GM18517 (cell line): ENCODE measurements around the gene GOLIM4.
"Not testable (repeated sequence)": the region's sequence is repeated elsewhere in the genome, so short reads cannot be mapped to it uniquely, and the experiment has no call there.

Experiments used
- ATAC-seq: cut with Tn5 transposase; IDR thresholded peaks from one replicate; pipeline ENCODE4 v1.9.1; 2021; ENCODE audit warnings: mild to moderate bottlenecking, moderate library complexity; ENCODE audit not compliant: unreplicated experiment

The GOLIM4 gene

GRCh38 chr3:168095611-168096209 lies at the start of gene GOLIM4:
Gene GOLIM4, minus strand, starts transcription at chr3:168095924. Its CDS starts 639 bp downstream, at chr3:168095285.
- ATAC-seq: peak; percentile 85

- no peak for ATAC-seq
Measured at GRCh38 chr3:168141405-168141998, 45.8 kb upstream of the GOLIM4 start.

DNA sequence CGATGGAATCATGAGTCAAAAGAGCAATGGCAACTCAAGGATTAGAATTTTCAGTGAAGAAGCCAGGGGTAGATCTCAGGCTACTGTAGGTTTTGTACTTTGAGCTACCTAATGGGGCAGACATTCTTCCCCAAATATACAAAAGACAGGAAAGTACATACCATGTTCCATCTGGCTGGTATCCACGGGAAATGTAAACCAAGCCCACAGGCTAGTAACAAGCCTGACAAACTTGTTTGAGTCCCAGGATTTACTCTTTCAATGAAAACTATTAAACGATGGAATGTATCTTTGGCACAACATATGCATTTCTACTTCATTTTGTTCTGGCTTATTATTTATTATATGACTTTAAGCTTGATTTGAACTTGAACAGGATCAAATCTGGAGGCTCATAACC lies 44.2 kb upstream of the GOLIM4 start:
- ATAC-seq: no peak

GRCh38 chr3:168138421-168138820 lies 42.7 kb upstream of the GOLIM4 start:
- no peak for ATAC-seq

GRCh38 chr3:168134931-168135330 lies 39.2 kb upstream of the GOLIM4 start:
- ATAC-seq: no peak

DNA sequence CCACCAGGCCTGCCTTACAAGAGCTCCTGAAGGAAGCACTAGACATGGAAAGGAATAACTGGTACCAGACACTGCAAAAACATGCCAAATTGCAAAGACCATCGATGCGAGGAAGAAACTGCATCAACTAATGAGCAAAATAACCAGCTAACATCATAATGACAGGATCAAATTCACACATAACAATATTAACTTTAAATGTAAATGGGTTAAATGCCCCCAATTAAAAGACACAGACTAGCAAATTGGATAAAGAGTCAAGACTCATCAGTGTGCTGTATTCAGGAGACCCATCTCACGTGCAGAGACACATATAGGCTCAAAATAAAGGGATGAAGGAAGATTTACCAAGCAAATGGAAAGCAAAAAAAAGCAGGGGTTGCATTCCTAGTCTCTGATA lies 34.5 kb upstream of the GOLIM4 start:
- not testable (repeated sequence) for ATAC-seq

GRCh38 chr3:168128463-168128862 lies 32.7 kb upstream of the GOLIM4 start:
- ATAC-seq: not testable (repeated sequence)

DNA sequence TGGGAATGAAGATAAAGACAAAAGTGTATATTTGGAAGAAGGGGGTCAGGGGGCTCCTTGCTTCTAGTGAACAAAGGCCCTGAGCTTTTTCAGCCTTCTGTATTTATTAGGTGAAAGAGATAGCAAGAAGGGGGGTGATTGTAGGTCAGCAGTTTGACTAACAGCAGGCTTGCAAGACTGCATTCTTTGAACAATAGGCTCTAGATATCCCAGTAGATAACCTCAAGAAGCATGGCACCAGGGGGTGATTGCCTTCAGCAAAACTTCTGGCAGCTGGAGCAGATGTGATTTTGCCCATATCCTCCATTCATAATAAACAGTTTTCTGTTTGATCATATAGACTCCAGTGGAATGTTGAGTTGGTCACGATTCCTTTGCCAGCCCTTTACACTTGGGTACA lies 31.7 kb upstream of the GOLIM4 start:
- ATAC-seq: no peak

DNA sequence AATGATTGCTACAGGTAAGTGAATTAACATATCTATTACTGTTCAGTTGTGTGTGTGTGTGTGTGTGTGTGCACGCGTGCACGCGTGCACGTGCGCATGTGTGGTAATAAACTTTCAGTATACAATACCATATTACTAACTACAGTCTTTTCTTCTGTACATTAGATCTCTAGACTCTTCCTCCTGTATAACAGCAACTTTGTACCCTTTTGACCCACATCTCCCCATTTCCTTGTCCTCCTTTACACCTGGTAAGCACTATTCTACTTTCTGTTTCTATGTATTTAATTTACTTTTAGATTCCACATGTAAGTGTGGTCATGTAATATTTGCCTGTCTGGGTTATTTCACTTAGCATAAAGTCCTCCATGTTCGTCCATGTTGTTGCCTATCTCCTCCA lies 29.1 kb upstream of the GOLIM4 start:
- no peak for ATAC-seq

DNA sequence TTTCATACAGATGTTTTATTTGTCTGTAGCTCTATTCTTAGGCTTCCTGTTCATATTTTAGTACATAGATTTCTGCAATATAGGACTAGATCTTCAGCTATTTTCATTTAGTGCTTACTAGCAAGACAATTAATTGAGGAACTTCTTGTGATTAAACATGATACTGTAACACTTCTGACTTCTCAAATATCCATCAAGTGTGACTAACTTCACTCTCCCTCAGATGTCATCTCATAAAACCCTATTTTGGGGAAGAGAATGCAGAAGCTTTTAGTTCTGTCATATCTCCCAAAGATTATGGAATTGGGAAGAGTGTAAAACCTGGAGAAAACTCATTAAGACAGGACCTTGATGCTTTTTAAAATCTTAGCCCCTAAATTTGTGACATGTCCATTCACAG lies 28.6 kb upstream of the GOLIM4 start:
- ATAC-seq: no peak

DNA sequence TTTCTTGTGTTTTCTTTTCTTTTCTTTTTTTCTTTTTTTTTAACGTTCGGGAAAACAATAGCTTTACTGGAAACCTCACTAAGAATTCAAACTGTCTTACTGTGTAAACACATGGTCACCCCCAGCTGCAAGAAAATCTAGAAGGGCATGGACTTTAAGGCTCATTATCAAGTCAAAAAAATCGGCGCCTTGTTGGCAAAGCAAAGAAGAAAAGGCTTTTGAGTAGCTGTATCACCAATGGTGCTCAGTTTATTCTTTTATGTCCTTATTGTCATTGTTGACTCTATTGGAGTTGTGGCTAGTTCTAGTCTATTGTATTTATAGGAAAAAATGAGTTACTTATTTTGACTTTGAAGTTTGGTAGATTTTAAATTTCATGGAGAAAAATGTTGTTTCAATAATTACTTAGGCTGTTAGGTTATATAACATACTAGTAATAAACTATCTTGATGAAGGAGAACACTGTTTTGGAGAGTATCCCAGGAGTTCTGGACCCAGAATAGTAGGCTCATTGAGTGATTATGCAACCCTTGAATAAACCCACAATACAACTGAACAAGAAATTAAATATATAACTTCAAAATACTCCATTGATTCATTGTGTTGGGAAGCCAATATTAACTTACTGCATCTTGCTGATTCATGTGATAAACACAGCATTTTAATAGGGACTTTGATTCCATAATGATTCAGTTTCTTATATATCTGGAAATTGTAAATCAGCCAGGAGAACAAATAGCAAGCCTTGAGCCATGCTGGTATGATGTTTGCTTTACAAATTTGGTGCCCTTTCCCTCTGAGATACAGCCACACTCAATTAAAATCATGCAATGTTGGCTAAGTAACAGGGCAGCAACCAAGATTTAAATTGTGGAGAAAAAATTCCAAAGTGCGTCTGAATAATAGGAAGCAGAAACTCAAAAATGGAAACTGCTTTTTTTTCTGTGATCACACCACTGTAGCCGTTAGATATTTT lies 27.8 kb upstream of the GOLIM4 start:
- no peak for ATAC-seq

GRCh38 chr3:168121184-168122017 lies 25.7 kb upstream of the GOLIM4 start:
- no peak for ATAC-seq

- no peak for ATAC-seq
Measured at GRCh38 chr3:168117853-168118313, 22.2 kb upstream of the GOLIM4 start.

- ATAC-seq: no peak
Measured at GRCh38 chr3:168117059-168117458, 21.3 kb upstream of the GOLIM4 start.

- ATAC-seq: no peak
Measured at GRCh38 chr3:168116279-168116678, 20.6 kb upstream of the GOLIM4 start.

DNA sequence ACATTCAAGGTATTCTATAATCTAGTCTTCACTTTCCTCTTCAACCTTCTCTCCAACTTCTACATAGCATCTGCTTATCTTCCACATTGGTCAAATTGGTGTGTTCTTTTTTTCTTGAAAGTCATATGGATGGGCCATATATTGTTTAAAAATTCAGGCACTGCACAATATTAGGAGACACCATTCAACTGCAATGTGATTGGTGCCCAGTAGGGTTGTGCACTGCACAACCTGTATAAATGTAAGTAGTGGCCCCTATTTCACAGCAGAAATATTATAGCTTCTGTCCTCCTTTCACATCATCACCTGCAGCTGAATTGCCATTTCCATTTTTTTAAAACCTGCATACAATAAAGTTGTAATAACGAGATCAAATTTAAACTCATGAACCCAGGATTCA lies 18.1 kb upstream of the GOLIM4 start:
- ATAC-seq: no peak

DNA sequence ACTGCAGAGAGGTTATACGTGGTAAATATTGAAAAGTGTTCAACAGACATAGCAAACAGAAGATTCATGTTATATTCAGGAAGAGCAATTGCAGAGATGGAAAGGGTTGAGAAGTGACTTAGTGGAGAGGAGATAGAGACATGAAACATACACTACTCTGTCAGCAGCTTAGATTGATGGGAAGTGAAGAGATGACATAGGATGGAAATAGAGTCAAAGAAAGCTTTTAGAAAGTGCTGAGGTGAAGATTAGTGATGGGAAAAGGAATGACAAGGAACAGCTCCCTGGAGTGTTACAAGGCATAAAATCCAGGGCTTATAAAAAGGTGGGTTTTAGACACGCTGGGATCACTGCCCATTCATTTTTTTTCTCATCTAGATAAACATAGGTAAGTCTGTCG lies 17.2 kb upstream of the GOLIM4 start:
- no peak for ATAC-seq

GRCh38 chr3:168104361-168104760 lies 8.6 kb upstream of the GOLIM4 start:
- ATAC-seq: no peak

- no peak for ATAC-seq
Measured at GRCh38 chr3:168102735-168103410, 7.1 kb upstream of the GOLIM4 start.

GRCh38 chr3:168100777-168101492 lies 5.2 kb upstream of the GOLIM4 start:
- ATAC-seq: no peak
